Vagina (tissue), 2 donors: Measurements from ENCODE around the gene LIMK2. TPM values are rescaled to one million over a fixed set of nuclear protein-coding genes. Genes with fewer than 3 reads are reported as not detected.
"Not testable (repeated sequence)": the region's sequence is repeated elsewhere in the genome, so short reads cannot be mapped to it uniquely, and the experiment has no call there.

ENCODE experiments used
- DNase-seq, 2 donors: peaks; one replicate each; pipeline ENCODE4 v3.0.0-alpha.2; 2017; ENCODE audit errors: extremely low spot score in 2 of 2
- H3K27ac ChIP-seq: fragments of 200-600 bp; sonication (generic); one replicate; pipeline ENCODE4 v1.5.1; 2019
- H3K27me3 ChIP-seq: fragments of 200-600 bp; sonication (generic); one replicate; pipeline ENCODE4 v1.5.1; 2019
- H3K36me3 ChIP-seq, 2 donors: fragments of 200-600 bp; sonication (generic); one replicate each; pipeline ENCODE4 v1.5.1; 2017 to 2019
- H3K4me1 ChIP-seq: fragments of 200-600 bp; sonication (generic); one replicate; pipeline ENCODE4 v1.5.1; 2019
- H3K4me3 ChIP-seq, 2 donors: fragments of 200-600 bp; sonication (generic); 1 replicate in 1 of 2; 2 replicates in 1 of 2; pipeline ENCODE4 v1.5.1; 2016 to 2019
- H3K9me3 ChIP-seq: fragments of 200-600 bp; sonication (generic); one replicate; pipeline ENCODE4 v1.5.1; 2019
- CTCF ChIP-seq, 3 experiments: fragments of 450-650 bp in 2 of 3; fragments of 200-600 bp in 1 of 3; sonication (generic) in 1 of 3; IDR thresholded peaks; one replicate each; pipeline ENCODE4 v1.5.1; 2017 to 2019; ENCODE audit warnings: antibody characterized with exemption in 3 of 3, mild to moderate bottlenecking in 2 of 3, moderate library complexity in 2 of 3
- POLR2A ChIP-seq, 2 donors: fragments of 450-650 bp; IDR thresholded peaks; one replicate each; pipeline ENCODE4 v1.6.1; 2017; ENCODE audit warnings: antibody characterized with exemption in 2 of 2, mild to moderate bottlenecking in 2 of 2, moderate library complexity in 2 of 2
- POLR2AphosphoS5 ChIP-seq, 2 donors: sonication (generic); formaldehyde crosslinking; IDR thresholded peaks; one replicate each; pipeline ENCODE4 v1.9.0; 2017; ENCODE audit warnings: antibody characterized with exemption in 2 of 2, mild to moderate bottlenecking in 2 of 2, low read depth in 1 of 2; ENCODE audit not compliant: insufficient read depth in 1 of 2
- intact Hi-C: fragments of 100-400 bp; cut with DNase I; formaldehyde crosslinking; loops from one replicate; pipeline ENCODE4 v1.15.1; 2023
- total RNA-seq: library from RNA; depleted of rRNA; stranded (reverse); fragments of >200 nt; gene quantifications from one replicate; pipeline ENCODE4 v1.2.3, GENCODE V29; 2016

Gene LIMK2
- total RNA-seq, 1 donor from 2014 or later = 120 TPM

DNA sequence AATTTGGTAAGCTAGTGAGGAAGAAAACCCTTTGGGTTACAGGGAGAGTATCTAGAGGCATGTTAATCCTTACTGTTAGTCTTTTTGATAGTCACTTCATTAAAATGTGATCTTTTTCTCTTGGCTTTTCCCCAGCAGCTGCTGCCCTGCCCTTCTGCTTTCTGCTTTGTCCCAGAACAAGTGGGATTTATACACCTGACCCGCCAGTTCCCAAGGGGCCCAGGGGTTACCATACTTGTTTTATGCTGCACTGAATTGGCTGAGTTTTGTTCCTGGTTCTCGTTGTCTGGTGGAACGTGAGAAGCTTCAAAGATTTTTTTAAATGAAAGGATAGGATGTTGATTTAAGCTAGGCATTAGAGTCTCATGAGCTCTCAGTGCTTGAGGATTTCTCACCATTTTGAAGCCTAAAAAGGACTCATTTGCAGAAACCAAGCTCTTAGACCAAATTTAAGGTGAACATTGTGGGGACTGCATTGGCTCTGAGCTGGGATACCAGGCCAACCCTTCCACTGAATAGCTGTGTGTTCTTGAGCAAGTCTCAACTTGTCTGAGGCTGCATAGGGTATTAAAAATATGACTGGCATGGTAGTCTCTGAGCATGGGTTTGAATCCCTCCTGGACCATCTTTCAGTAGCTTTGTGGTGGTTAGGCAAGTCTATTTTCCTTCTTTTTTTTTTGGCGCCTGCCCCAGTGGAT is 6.6 kb downstream of the LIMK2 start:
- Histone ChIP-seq H3K4me3 (no peak overlapping the region), H3K4me1 (peaks cover 26% of the 10 kb centered on the region)

GRCh38 chr22:31221084-31221483 is 9.0 kb downstream of the LIMK2 start:
- H3K27me3 ChIP-seq = no peaks in the 10 kb centered on the region
- H3K4me1 ChIP-seq = peaks cover 27% of the 10 kb centered on the region
- intact Hi-C loops = no loop called here
- H3K4me3 ChIP-seq = no peak overlapping the region
- DNase-seq = no peak
- no peak overlapping the region for H3K27ac ChIP-seq
- TF ChIP-seq POLR2A (IDR thresholded peaks at IDR 0.05) = no peak
- no peak for TF ChIP-seq CTCF (IDR thresholded peaks at IDR 0.05)
- no peak for TF ChIP-seq POLR2AphosphoS5 (IDR thresholded peaks at IDR 0.05; ENCODE audit: insufficient read depth in 1 of 2, low read depth in 1 of 2)
- H3K9me3 ChIP-seq = no peaks in the 10 kb centered on the region
- H3K36me3 ChIP-seq = no peaks in the 10 kb centered on the region

More for the DNA sequence above, 6.6 kb downstream of the LIMK2 start:
- DNase-seq = no peak
- TF ChIP-seq CTCF (IDR thresholded peaks at IDR 0.05) = no peak
- TF ChIP-seq POLR2A (IDR thresholded peaks at IDR 0.05) = no peak
- TF ChIP-seq POLR2AphosphoS5 (IDR thresholded peaks at IDR 0.05; ENCODE audit: insufficient read depth in 1 of 2, low read depth in 1 of 2) = no peak
- Histone ChIP-seq H3K27me3 (no peaks in the 10 kb centered on the region), H3K36me3 (no peaks in the 10 kb centered on the region), H3K27ac (peak overlapping the region; percentile 37), H3K9me3 (no peaks in the 10 kb centered on the region)
- intact Hi-C loops = no loop called here

DNA sequence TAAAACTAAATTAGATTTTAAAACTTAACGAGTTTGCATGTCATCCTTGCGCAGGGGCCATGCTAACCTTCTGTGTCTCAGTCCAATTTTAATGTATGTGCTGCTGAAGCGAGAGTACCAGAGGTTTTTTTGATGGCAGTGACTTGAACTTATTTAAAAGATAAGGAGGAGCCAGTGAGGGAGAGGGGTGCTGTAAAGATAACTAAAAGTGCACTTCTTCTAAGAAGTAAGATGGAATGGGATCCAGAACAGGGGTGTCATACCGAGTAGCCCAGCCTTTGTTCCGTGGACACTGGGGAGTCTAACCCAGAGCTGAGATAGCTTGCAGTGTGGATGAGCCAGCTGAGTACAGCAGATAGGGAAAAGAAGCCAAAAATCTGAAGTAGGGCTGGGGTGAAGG is 10.6 kb downstream of the LIMK2 start:
- no peak for TF ChIP-seq POLR2AphosphoS5 (IDR thresholded peaks at IDR 0.05; ENCODE audit: insufficient read depth in 1 of 2, low read depth in 1 of 2)
- no peak for TF ChIP-seq CTCF (IDR thresholded peaks at IDR 0.05)
- no peak for TF ChIP-seq POLR2A (IDR thresholded peaks at IDR 0.05)
- Histone ChIP-seq H3K27me3 (no peaks in the 10 kb centered on the region), H3K36me3 (no peaks in the 10 kb centered on the region), H3K27ac (no peak overlapping the region), H3K9me3 (no peaks in the 10 kb centered on the region), H3K4me3 (no peak overlapping the region), H3K4me1 (peaks cover 19% of the 10 kb centered on the region)
- DNase-seq = no peak
- intact Hi-C loops = no loop called here

GRCh38 chr22:31223786-31224191 is 11.7 kb downstream of the LIMK2 start:
- Histone ChIP-seq H3K36me3 (no peaks in the 10 kb centered on the region), H3K4me1 (peaks cover 8% of the 10 kb centered on the region), H3K9me3 (no peaks in the 10 kb centered on the region), H3K27me3 (no peaks in the 10 kb centered on the region), H3K27ac (no peak overlapping the region), H3K4me3 (no peak overlapping the region)
- intact Hi-C loops = no loop called here
- no peak for DNase-seq
- TF ChIP-seq CTCF (IDR thresholded peaks at IDR 0.05) = no peak
- no peak for TF ChIP-seq POLR2A (IDR thresholded peaks at IDR 0.05)
- TF ChIP-seq POLR2AphosphoS5 (IDR thresholded peaks at IDR 0.05; ENCODE audit: insufficient read depth in 1 of 2, low read depth in 1 of 2) = no peak

DNA sequence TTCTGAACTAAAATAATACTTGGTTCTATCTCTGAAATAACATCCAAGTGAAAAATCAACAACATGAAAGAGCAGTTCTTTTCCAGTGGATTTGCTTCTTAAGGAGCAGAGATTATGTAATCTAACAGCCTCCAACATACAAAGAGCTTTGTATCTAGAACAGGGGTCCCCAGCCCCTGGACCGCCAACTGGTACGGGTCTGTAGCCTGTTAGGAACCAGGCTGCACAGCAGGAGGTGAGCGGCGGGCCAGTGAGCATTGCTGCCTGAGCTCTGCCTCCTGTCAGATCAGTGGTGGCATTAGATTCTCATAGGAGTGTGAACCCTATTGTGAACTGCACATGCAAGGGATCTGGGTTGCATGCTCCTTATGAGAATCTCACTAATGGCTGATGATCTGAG is 12.6 kb downstream of the LIMK2 start:
- H3K36me3 ChIP-seq, intact Hi-C loops, H3K4me1 ChIP-seq, H3K27ac ChIP-seq, H3K9me3 ChIP-seq, DNase-seq, H3K4me3 ChIP-seq, H3K27me3 ChIP-seq: not testable (repeated sequence)
